T-cell (primary cell): Measurements from ENCODE around the gene PTCRA. TPM values are rescaled to one million over a fixed set of nuclear protein-coding genes. Genes with fewer than 3 reads are reported as not detected.

ENCODE experiments used
- ATAC-seq, 4 experiments: fragments of 200-7000 bp in 3 of 4; fragments of 150-1000 bp in 1 of 4; cut with Tn5 transposase; replicated peaks in 1 of 4; 1 replicate in 3 of 4; 2 replicates in 1 of 4; pipeline ENCODE4 v1.10.0; 2021; ENCODE audit warnings: moderate library complexity in 3 of 4, mild to moderate bottlenecking in 2 of 4, moderate number of reproducible peaks in 1 of 4
- CTCF ChIA-PET, 2 donors: fragments of 300-600 bp; sonication (Branson Sonifier 250); formaldehyde crosslinking; loops; one replicate each; lab custom pipeline; 2022; ENCODE audit warnings: antibody characterized with exemption in 2 of 2; lab: Charles Lee
- POLR2A ChIA-PET, 2 donors: fragments of 300-600 bp; sonication (Branson Sonifier 250); formaldehyde crosslinking; loops; one replicate each; lab custom pipeline; 2022; ENCODE audit warnings: antibody characterized with exemption in 2 of 2; lab: Charles Lee
- DNase-seq, 35 experiments: peaks; one replicate each; pipeline versions ENCODE4 v3.0.0 to v3.0.0-alpha.2; 2013 to 2023
- H3K27ac ChIP-seq: one replicate; pipeline ENCODE4 v1.5.1; 2013; ENCODE audit warnings: low read length
- H3K27me3 ChIP-seq, 2 experiments: replicated peaks in 1 of 2; 1 replicate in 1 of 2; 2 replicates in 1 of 2; pipeline versions ENCODE4 v1.6.1 to v1.7.0; 2013; ENCODE audit warnings: low read length in 1 of 2, mixed read lengths in 1 of 2; ENCODE audit not compliant: control insufficient read depth in 2 of 2, insufficient read depth in 2 of 2; ENCODE audit errors: extremely low read depth in 1 of 2
- H3K36me3 ChIP-seq, 2 donors: 1 replicate in 1 of 2; 2 replicates in 1 of 2; pipeline versions ENCODE4 v1.6.1 to v1.7.0; 2013; ENCODE audit warnings: low read length in 1 of 2; ENCODE audit not compliant: control insufficient read depth in 2 of 2, insufficient read depth in 1 of 2; ENCODE audit errors: extremely low read depth in 1 of 2
- H3K4me1 ChIP-seq, 2 experiments: 1 replicate in 1 of 2; 2 replicates in 1 of 2; pipeline versions ENCODE4 v1.6.1 to v1.7.0; 2013; ENCODE audit warnings: low read length in 2 of 2, mixed read lengths in 1 of 2; ENCODE audit not compliant: insufficient read depth in 2 of 2, control insufficient read depth in 1 of 2; ENCODE audit errors: extremely low read depth in 1 of 2
- H3K4me3 ChIP-seq, 2 donors: 1 replicate in 1 of 2; 2 replicates in 1 of 2; pipeline versions ENCODE4 v1.5.1 to v1.7.0; 2013; ENCODE audit warnings: mild to moderate bottlenecking in 2 of 2, low read length in 1 of 2, moderate library complexity in 1 of 2; ENCODE audit not compliant: control insufficient read depth in 1 of 2; ENCODE audit errors: extremely low read depth in 1 of 2
- H3K9me3 ChIP-seq: 2 replicates; pipeline ENCODE4 v1.7.0; 2013
- H3K27ac Mint-ChIP-seq, 2 donors: one replicate each; pipeline ENCODE4 v1.8.0; 2020 to 2021; ENCODE audit warnings: mild to moderate bottlenecking in 2 of 2, mixed read lengths in 2 of 2
- H3K27me3 Mint-ChIP-seq, 2 donors: one replicate each; pipeline ENCODE4 v1.8.0; 2021 to 2022; ENCODE audit warnings: mixed read lengths in 2 of 2
- H3K36me3 Mint-ChIP-seq: one replicate; pipeline ENCODE4 v1.8.0; 2021; ENCODE audit warnings: mixed read lengths
- H3K4me1 Mint-ChIP-seq, 3 donors: one replicate each; pipeline ENCODE4 v1.8.0; 2020 to 2022; ENCODE audit warnings: mixed read lengths in 3 of 3, mild to moderate bottlenecking in 1 of 3
- H3K4me3 Mint-ChIP-seq, 3 donors: one replicate each; pipeline ENCODE4 v1.8.0; 2020 to 2022; ENCODE audit warnings: mild to moderate bottlenecking in 3 of 3, mixed read lengths in 3 of 3, moderate library complexity in 3 of 3
- H3K9me3 Mint-ChIP-seq, 3 donors: one replicate each; pipeline ENCODE4 v1.8.0; 2020 to 2022; ENCODE audit warnings: mixed read lengths in 3 of 3
- WGBS: methylation state at CpG from one replicate; pipeline ENCODE4 v1.1.5; 2013; ENCODE audit warnings: missing lambda C conversion rate; ENCODE audit not compliant: insufficient coverage; 5-methylcytosine and 5-hydroxymethylcytosine counted together
- total RNA-seq, 35 experiments: library from RNA in 6 of 35; stranded (reverse) in 6 of 35; fragments of 120-200 nt in 1 of 35; gene quantifications; one replicate each; pipeline versions ENCODE4 v1.2.1 to v1.2.4 and lab custom pipeline; 2013 to 2026

PTCRA gene
- total RNA-seq, 5 donors from 2014 or later (not counting 1 experiment from before 2014, with no cell fraction given): 0.53 TPM; not detected in 4

GRCh38 chr6:42909835-42910234 is 6.0 kb upstream of the PTCRA start:
- Histone ChIP-seq H3K27ac (no peak overlapping the region), H3K36me3 (no peaks in the 10 kb centered on the region), H3K4me1 (peaks cover 5 to 8% of the 10 kb centered on the region in 2 experiments), H3K9me3 (no peaks in the 10 kb centered on the region), H3K27me3 (peaks cover 0 to 33% of the 10 kb centered on the region in 2 experiments), H3K4me3 (no peak overlapping the region)
- POLR2A ChIA-PET: interaction anchor here in 1 of 2 donors (0.5 to 0.6 kb wide), 3 partner anchors 400 to 965 kb away, joined by 3 to 5 read pairs (median 3); no protein-coding TSS in a partner anchor
- Mint-ChIP-seq H3K27ac (no peak overlapping the region), H3K4me1 (peaks cover 0 to 4% (median 3%) of the 10 kb centered on the region in 3 donors), H3K4me3 (no peak overlapping the region), H3K27me3 (peaks cover 4 to 16% of the 10 kb centered on the region in 2 donors), H3K36me3 (no peaks in the 10 kb centered on the region), H3K9me3 (no peaks in the 10 kb centered on the region)
- no peak for DNase-seq
- CTCF ChIA-PET: interaction anchor here (0.6 to 0.7 kb wide), 4 partner anchors 33 to 297 kb away, joined by 3 to 10 read pairs (median 4); no protein-coding TSS in a partner anchor
- WGBS: 70% methylated on average over 1 of the region's 10 CpGs
- no peak for ATAC-seq

GRCh38 chr6:42911171-42912021 is 4.5 kb upstream of the PTCRA start:
- Mint-ChIP-seq H3K4me3 (peak overlapping the region; percentile 31 to 43 (median 34)), H3K9me3 (no peaks in the 10 kb centered on the region), H3K27me3 (peaks cover 4 to 16% of the 10 kb centered on the region in 2 donors), H3K36me3 (no peaks in the 10 kb centered on the region), H3K27ac (no peak overlapping the region), H3K4me1 (peaks cover 0 to 4% (median 3%) of the 10 kb centered on the region in 3 donors)
- Histone ChIP-seq H3K4me3 (peak overlapping the region in 1 of 2 donors; percentile 54), H3K4me1 (peaks cover 5 to 8% of the 10 kb centered on the region in 2 experiments), H3K27me3 (peaks cover 0 to 33% of the 10 kb centered on the region in 2 experiments), H3K36me3 (no peaks in the 10 kb centered on the region), H3K27ac (no peak overlapping the region), H3K9me3 (no peaks in the 10 kb centered on the region)
- CTCF ChIA-PET: interaction anchor here (0.7 kb wide), 2 partner anchors 47 to 101 kb away, joined by 3 to 6 read pairs; no protein-coding TSS in a partner anchor
- POLR2A ChIA-PET: interaction anchor here in 1 of 2 donors (0.7 kb wide), 1 partner anchor 25 kb away, joined by 9 read pairs; no protein-coding TSS in a partner anchor
- 20% methylated on average over 30 of the region's 49 CpGs for WGBS
- ATAC-seq: peak in 1 of 4 experiments; percentile 31
- DNase-seq: no peak

- CTCF ChIA-PET: interaction anchor here in 1 of 2 donors (0.6 to 0.7 kb wide), 3 partner anchors 133 to 613 kb away, joined by 3 read pairs; no protein-coding TSS in a partner anchor
- H3K4me3 Mint-ChIP-seq: no peak overlapping the region
- H3K36me3 Mint-ChIP-seq: no peaks in the 10 kb centered on the region
- 47% methylated on average over 2 of the region's 4 CpGs for WGBS
- DNase-seq (no peak), ATAC-seq (no peak)
- Histone ChIP-seq H3K27ac (no peak overlapping the region), H3K9me3 (no peaks in the 10 kb centered on the region), H3K4me1 (peaks cover 5 to 8% of the 10 kb centered on the region in 2 experiments), H3K27me3 (peaks cover 0 to 32% of the 10 kb centered on the region in 2 experiments), H3K4me3 (no peak overlapping the region), H3K36me3 (no peaks in the 10 kb centered on the region)
- peaks cover 0 to 4% (median 3%) of the 10 kb centered on the region in 3 donors for H3K4me1 Mint-ChIP-seq
- H3K27me3 Mint-ChIP-seq: peaks cover 4 to 16% of the 10 kb centered on the region in 2 donors
- POLR2A ChIA-PET: interaction anchor here in 1 of 2 donors (0.6 kb wide), 1 partner anchor 210 kb away, joined by 5 read pairs; no protein-coding TSS in a partner anchor
- no peak overlapping the region for H3K27ac Mint-ChIP-seq
- H3K9me3 Mint-ChIP-seq: no peaks in the 10 kb centered on the region
Observed at GRCh38 chr6:42914546-42914945, 1.3 kb upstream of the PTCRA start.

- no peak overlapping the region for H3K4me3 ChIP-seq
- POLR2A ChIA-PET: interaction anchor here (0.5 to 0.6 kb wide), 2 partner anchors 100 to 177 kb away, joined by 3 read pairs; no protein-coding TSS in a partner anchor
- H3K9me3 ChIP-seq: no peaks in the 10 kb centered on the region
- H3K4me1 ChIP-seq: peaks cover 4% of the 10 kb centered on the region in 2 experiments
- CTCF ChIA-PET: interaction anchor here in 1 of 2 donors (0.5 kb wide), 1 partner anchor 648 kb away, joined by 5 read pairs; no protein-coding TSS in a partner anchor
- no peak overlapping the region for H3K27ac ChIP-seq
- no peaks in the 10 kb centered on the region for H3K36me3 ChIP-seq
- no peak for ATAC-seq
- Mint-ChIP-seq H3K9me3 (no peaks in the 10 kb centered on the region), H3K4me1 (peaks cover 0 to 1% (median 1%) of the 10 kb centered on the region in 3 donors), H3K27ac (no peak overlapping the region), H3K36me3 (no peaks in the 10 kb centered on the region), H3K4me3 (no peak overlapping the region), H3K27me3 (peaks cover 1 to 14% of the 10 kb centered on the region in 2 donors)
- H3K27me3 ChIP-seq: peaks cover 0 to 22% of the 10 kb centered on the region in 2 experiments
- DNase-seq: no peak
- WGBS: no CpG with 5 or more reads among the region's 1 CpG
Observed at GRCh38 chr6:42916288-42916687, 435 bp downstream of the PTCRA start.

GRCh38 chr6:42921801-42922200 is 5.9 kb downstream of the PTCRA start:
- H3K9me3 Mint-ChIP-seq: no peaks in the 10 kb centered on the region
- H3K36me3 Mint-ChIP-seq: no peaks in the 10 kb centered on the region
- no peaks in the 10 kb centered on the region for H3K4me1 Mint-ChIP-seq
- no peak overlapping the region for H3K4me3 Mint-ChIP-seq
- no peaks in the 10 kb centered on the region for H3K27me3 Mint-ChIP-seq
- no peaks in the 10 kb centered on the region for H3K4me1 ChIP-seq
- H3K36me3 ChIP-seq: no peaks in the 10 kb centered on the region
- WGBS: 57% methylated on average over 2 of the region's 6 CpGs
- H3K9me3 ChIP-seq: no peaks in the 10 kb centered on the region
- DNase-seq: no peak
- H3K4me3 ChIP-seq: no peak overlapping the region
- ChIA-PET POLR2A (no interaction called here), CTCF (interaction anchor here in 1 of 2 donors (0.7 to 0.8 kb wide), 2 partner anchors 53 to 222 kb away, joined by 4 read pairs; no protein-coding TSS in a partner anchor)
- ATAC-seq: no peak
- H3K27ac ChIP-seq: no peak overlapping the region
- H3K27me3 ChIP-seq: no peaks in the 10 kb centered on the region
- H3K27ac Mint-ChIP-seq: no peak overlapping the region

- no peak for DNase-seq
- H3K27me3 Mint-ChIP-seq: no peaks in the 10 kb centered on the region
- ChIA-PET POLR2A (interaction anchor here in 1 of 2 donors (0.6 kb wide), 1 partner anchor 240 kb away, joined by 4 read pairs; no protein-coding TSS in a partner anchor), CTCF (no interaction called here)
- H3K4me1 Mint-ChIP-seq: peaks cover 5 to 6% (median 5%) of the 10 kb centered on the region in 3 donors
- H3K36me3 Mint-ChIP-seq: no peaks in the 10 kb centered on the region
- H3K9me3 ChIP-seq: no peaks in the 10 kb centered on the region
- H3K4me1 ChIP-seq: peaks cover 4 to 10% of the 10 kb centered on the region in 2 experiments
- no peak overlapping the region for H3K27ac Mint-ChIP-seq
- ATAC-seq: no peak
- 100% methylated on average over 1 of the region's 2 CpGs for WGBS
- no peaks in the 10 kb centered on the region for H3K9me3 Mint-ChIP-seq
- no peaks in the 10 kb centered on the region for H3K27me3 ChIP-seq
- no peak overlapping the region for H3K4me3 ChIP-seq
- H3K4me3 Mint-ChIP-seq: no peak overlapping the region
- no peaks in the 10 kb centered on the region for H3K36me3 ChIP-seq
- no peak overlapping the region for H3K27ac ChIP-seq
Observed at GRCh38 chr6:42923666-42924065, 7.8 kb downstream of the PTCRA start.
